HepG2 (cell line): ENCODE data around the gene LNX2. TPM values are rescaled to one million over a fixed set of nuclear protein-coding genes. Genes with fewer than 3 reads are reported as not detected.
A peak's percentile ranks its signal among the peaks of the same experiment; 100 is the strongest.

Source experiments
- ATAC-seq: fragments of 200-7000 bp; cut with Tn5 transposase; 3 replicates; pipeline ENCODE4 v1.9.1; 2020; ENCODE audit warnings: mild to moderate bottlenecking, moderate library complexity
- BruUV-seq: library from RNA; stranded (reverse); fragments of 400-500 nt; replicated peaks from 2 replicates; lab custom pipeline; 2021; lab: Mats Ljungman, UMichigan
- CTCF ChIA-PET: fragments of 300-600 bp; formaldehyde crosslinking; extraction: SDS; loops from one replicate; lab custom pipeline; 2021; ENCODE audit warnings: low total read pairs, inconsistent platforms, low intra/inter-chr PET ratio; lab: Yijun Ruan, JAX
- POLR2A ChIA-PET: fragments of 350-600 bp; sonication (Branson Sonifier 250); formaldehyde crosslinking; loops from one replicate; lab custom pipeline; 2020; ENCODE audit warnings: antibody characterized with exemption, inconsistent platforms; lab: Yijun Ruan, JAX
- DNase-seq: peaks from one replicate; pipeline ENCODE4 v3.0.0-alpha.2; 2015; ENCODE audit warnings: low spot score
- FAIRE-seq: peaks from 3 replicates; lab custom pipeline; 2011; peaks lifted over from hg19 to GRCh38; lab: Jason Lieb, UNC
- H2AFZ ChIP-seq: one replicate; pipeline ENCODE4 v1.6.1; 2011; ENCODE audit warnings: low read length, inconsistent platforms
- H3K27ac ChIP-seq: fragments of 300-600 bp; 3 replicates; pipeline ENCODE4 v1.8.0; 2011; ENCODE audit warnings: mixed run types, mild to moderate bottlenecking, mixed read lengths, low read length, inconsistent platforms; ENCODE audit not compliant: insufficient read depth; ENCODE audit errors: extremely low read length
- H3K27me3 ChIP-seq, 2 experiments: fragments of 200-600 bp in 1 of 2; 2 replicates in 1 of 2; 3 replicates in 1 of 2; pipeline versions ENCODE4 v1.6.0 to v1.8.0; 2011; ENCODE audit warnings: low read length in 2 of 2, mild to moderate bottlenecking in 2 of 2, moderate library complexity in 2 of 2, inconsistent platforms in 1 of 2; ENCODE audit not compliant: insufficient read depth in 2 of 2, control insufficient read depth in 1 of 2
- H3K36me3 ChIP-seq, 2 experiments: fragments of 200-600 bp in 1 of 2; replicated peaks in 1 of 2; 2 replicates in 1 of 2; 3 replicates in 1 of 2; pipeline versions ENCODE4 v1.5.1 to v1.8.0; 2011; ENCODE audit warnings: low read length in 2 of 2, inconsistent platforms in 1 of 2; ENCODE audit not compliant: insufficient read depth in 2 of 2, control insufficient read depth in 1 of 2
- H3K4me1 ChIP-seq: 2 replicates; pipeline ENCODE4 v1.5.1; 2012; ENCODE audit warnings: low read length, inconsistent platforms; ENCODE audit not compliant: insufficient read depth
- H3K4me2 ChIP-seq: 2 replicates; pipeline ENCODE4 v1.6.0; 2011; ENCODE audit warnings: low read depth, low read length, inconsistent platforms
- H3K4me3 ChIP-seq, 3 experiments: fragments of 200-600 bp in 1 of 3; sonication (generic), shearing (Covaris generic) in 1 of 3; replicated peaks in 1 of 3; 2 replicates each; pipeline ENCODE4 v1.5.1; 2011 to 2016; ENCODE audit warnings: low read length in 3 of 3, inconsistent platforms in 2 of 3, low read depth in 2 of 3, mild to moderate bottlenecking in 2 of 3, control low read depth in 1 of 3, mixed read lengths in 1 of 3; ENCODE audit not compliant: insufficient read depth in 1 of 3
- H3K79me2 ChIP-seq: one replicate; pipeline ENCODE4 v1.6.1; 2011; ENCODE audit warnings: low read length, inconsistent platforms; ENCODE audit not compliant: insufficient read depth
- H3K9ac ChIP-seq: 2 replicates; pipeline ENCODE4 v1.6.0; 2011; ENCODE audit warnings: mild to moderate bottlenecking, low read depth, low read length, inconsistent platforms; ENCODE audit not compliant: insufficient read depth
- H3K9me3 ChIP-seq: 2 replicates; pipeline ENCODE4 v1.5.1; 2012; ENCODE audit warnings: mild to moderate bottlenecking, low read length
- H4K20me1 ChIP-seq: 2 replicates; pipeline ENCODE4 v1.6.0; 2011; ENCODE audit warnings: inconsistent platforms, mild to moderate bottlenecking, low read length, moderate library complexity; ENCODE audit not compliant: insufficient read depth
- CEBPG ChIP-seq: IDR thresholded peaks from 2 replicates; pipeline ENCODE4 v1.6.1; 2016
- FOXP1 ChIP-seq, 2 experiments: fragments of 450-650 bp in 1 of 2; IDR thresholded peaks; 2 replicates each; pipeline ENCODE4 v1.6.1; 2017 to 2018; ENCODE audit warnings: antibody characterized with exemption in 1 of 2
- GATAD2A ChIP-seq: IDR thresholded peaks from 2 replicates; pipeline ENCODE4 v1.6.1; 2016
- HDAC2 ChIP-seq: sonication (generic); formaldehyde crosslinking; IDR thresholded peaks from 2 replicates; pipeline ENCODE4 v1.4.0; 2020; ENCODE audit warnings: missing genetic modification reagents
- HNF4A ChIP-seq: sonication (generic); formaldehyde crosslinking; IDR thresholded peaks from 2 replicates; pipeline ENCODE4 v1.4.0; 2020; ENCODE audit warnings: missing genetic modification reagents
- MEIS1 ChIP-seq: sonication (generic); formaldehyde crosslinking; IDR thresholded peaks from 2 replicates; pipeline ENCODE4 v1.9.0; 2021; ENCODE audit warnings: mild to moderate bottlenecking, missing genetic modification reagents, moderate library complexity, borderline replicate concordance
- NCOR1 ChIP-seq: fragments of 200-600 bp; sonication (generic); IDR thresholded peaks from 2 replicates; pipeline ENCODE4 v1.7.0; 2017; ENCODE audit warnings: antibody characterized with exemption, low read length, borderline replicate concordance
- NFRKB ChIP-seq: fragments of 450-650 bp; IDR thresholded peaks from 2 replicates; pipeline ENCODE4 v1.6.1; 2017
- RARA ChIP-seq: IDR thresholded peaks from 2 replicates; pipeline ENCODE4 v1.6.1; 2016; ENCODE audit warnings: missing genetic modification reagents, missing compliant biosample characterization
- RCOR2 ChIP-seq: IDR thresholded peaks from 2 replicates; pipeline ENCODE4 v1.6.1; 2016; ENCODE audit warnings: missing biosample characterization, missing genetic modification reagents
- SIX4 ChIP-seq: sonication (generic); formaldehyde crosslinking; IDR thresholded peaks from 2 replicates; pipeline ENCODE4 v1.4.0; 2020; ENCODE audit warnings: missing genetic modification reagents
- SOX13 ChIP-seq, 3 experiments: fragments of 450-650 bp in 1 of 3; sonication (generic) in 1 of 3; formaldehyde crosslinking in 1 of 3; IDR thresholded peaks in 2 of 3; conservative IDR thresholded peaks in 1 of 3; 2 replicates each; pipeline versions ENCODE4 v1.5.0 to v1.6.1; 2016 to 2020; ENCODE audit warnings: antibody characterized with exemption in 1 of 3, mild to moderate bottlenecking in 1 of 3, missing compliant biosample characterization in 1 of 3, missing genetic modification reagents in 1 of 3, moderate library complexity in 1 of 3
- TFE3 ChIP-seq: IDR thresholded peaks from 2 replicates; pipeline ENCODE4 v1.6.1; 2016
- ZNF143 ChIP-seq: sonication (generic); formaldehyde crosslinking; IDR thresholded peaks from 2 replicates; pipeline ENCODE4 v1.4.0; 2020; ENCODE audit warnings: missing genetic modification reagents
- WGBS: methylation state at CpG from one replicate; pipeline ENCODE4 v1.1.6; 2017; ENCODE audit warnings: low lambda C conversion rate; 5-methylcytosine and 5-hydroxymethylcytosine counted together
- in situ Hi-C: cut with HindIII; loops from 2 replicates; pipeline ENCODE4 v1.10.0; 2017; ENCODE audit warnings: low pct_unique_long_range_greater_than_20kb; ENCODE audit not compliant: extremely low pct_ligation_motif_present
- intact Hi-C: fragments of 100-400 bp; cut with micrococcal nuclease; formaldehyde crosslinking; loops from one replicate; pipeline ENCODE4 v1.10.0; 2022; ENCODE audit not compliant: unreplicated experiment
- polyA plus RNA-seq, 8 experiments: library from polyadenylated mRNA; depleted of rRNA in 3 of 8; stranded (reverse) in 7 of 8; unstranded in 1 of 8; fragments of >200 nt; fragmentation: Illumina TruSeq in 4 of 8; extraction: Trizol in 4 of 8; gene quantifications; 2 replicates each; pipeline versions ENCODE4 v1.2.1 to v1.2.3, GENCODE V29; 2011 to 2016; ENCODE audit warnings: low read depth in 4 of 8, missing spikeins in 1 of 8, mixed read lengths in 1 of 8; ENCODE audit not compliant: insufficient read depth in 1 of 8
- total RNA-seq, 5 experiments: library from RNA; depleted of rRNA; stranded (reverse); fragments of >200 nt; fragmentation: Illumina TruSeq; extraction: Trizol; gene quantifications; 2 replicates each; pipeline ENCODE4 v1.2.3, GENCODE V29; 2016; ENCODE audit warnings: low read depth in 1 of 5
- TF ChIP-seq, protein P1 (sequence below): IDR thresholded peaks from 2 replicates; pipeline ENCODE4 v1.4.0; 2020; ENCODE audit warnings: mild to moderate bottlenecking, missing genetic modification reagents
- TF ChIP-seq, protein P2 (sequence below), 2 experiments: sonication (generic) in 1 of 2; formaldehyde crosslinking in 1 of 2; IDR thresholded peaks; 2 replicates each; pipeline versions ENCODE4 v1.5.1 to v1.6.1; 2011 to 2020; ENCODE audit warnings: borderline replicate concordance in 1 of 2, low read depth in 1 of 2, low read length in 1 of 2, mild to moderate bottlenecking in 1 of 2, missing genetic modification reagents in 1 of 2, moderate library complexity in 1 of 2

Gene LNX2
- total and polyA plus RNA-seq, 2 of the 13 experiments (the other 11 are each of a cell fraction or from before 2014, with no cell fraction given) = 9.2 to 9.7 TPM

GRCh38 chr13:27654816-27655215, 34.5 kb upstream of the LNX2 start:
- H3K9me3 ChIP-seq = peaks cover 7% of the 10 kb centered on the region
- ATAC-seq (peak; percentile 72), FAIRE-seq (no peak), DNase-seq (peak; percentile 53)
- intact Hi-C loops = no loop called here
- H3K79me2 ChIP-seq = no peaks in the 10 kb centered on the region
- no peak overlapping the region for H3K4me2 ChIP-seq
- no peaks in the 10 kb centered on the region for H3K27me3 ChIP-seq
- in situ Hi-C loops = no loop called here
- POLR2A ChIA-PET = no interaction called here
- WGBS = 38% methylated on average over 1 of the region's 1 CpG
- peaks cover 22% of the 10 kb centered on the region for H3K4me1 ChIP-seq
- no peak overlapping the region for H3K27ac ChIP-seq
- no peak overlapping the region for H3K9ac ChIP-seq
- peaks cover 5 to 12% of the 10 kb centered on the region in 2 experiments for H3K36me3 ChIP-seq
- H3K4me3 ChIP-seq = no peak overlapping the region
- H4K20me1 ChIP-seq = no peaks in the 10 kb centered on the region
- no peak overlapping the region for H2AFZ ChIP-seq
- no TSS peak for BruUV-seq
- CTCF ChIA-PET = no interaction called here
- TF ChIP-seq HDAC2 (CRISPR knock-in tag) (0 out of 2 replicates have a peak, but pooled peaks have one; percentile 18), MEIS1 (CRISPR knock-in tag) (no peak), HNF4A (CRISPR knock-in tag) (0 out of 2 replicates have a peak, but pooled peaks have one; percentile 4), FOXP1 (IDR thresholded peaks at IDR 0.05) (no peak), FOXP1 (CRISPR knock-in tag; IDR thresholded peaks at IDR 0.05) (peak; percentile 26; the same call in 1 of the 2 replicates), SOX13 (IDR thresholded peaks at IDR 0.05) (no peak), SOX13 (CRISPR knock-in tag; conservative IDR thresholded peaks at IDR 0.05 in 1 of 2, IDR thresholded peaks at IDR 0.05 in 1 of 2) (peak in 1 of 2 experiments; percentile 59; a peak in 1 of 4 replicates), NFRKB (no peak), TFE3 (CRISPR knock-in tag) (0 out of 2 replicates have a peak, but pooled peaks have one; percentile 26), RARA (CRISPR knock-in tag) (0 out of 2 replicates have a peak, but pooled peaks have one; percentile 14), CEBPG (CRISPR knock-in tag) (peak; percentile 38), ZNF143 (CRISPR knock-in tag) (no peak), NCOR1 (peak; percentile 37; the same call in 1 of the 2 replicates), RCOR2 (CRISPR knock-in tag) (0 out of 2 replicates have a peak, but pooled peaks have one; percentile 25), SIX4 (CRISPR knock-in tag) (no peak), GATAD2A (peak; percentile 27; the same call in 1 of the 2 replicates)
- TF ChIP-seq, protein P1, sequence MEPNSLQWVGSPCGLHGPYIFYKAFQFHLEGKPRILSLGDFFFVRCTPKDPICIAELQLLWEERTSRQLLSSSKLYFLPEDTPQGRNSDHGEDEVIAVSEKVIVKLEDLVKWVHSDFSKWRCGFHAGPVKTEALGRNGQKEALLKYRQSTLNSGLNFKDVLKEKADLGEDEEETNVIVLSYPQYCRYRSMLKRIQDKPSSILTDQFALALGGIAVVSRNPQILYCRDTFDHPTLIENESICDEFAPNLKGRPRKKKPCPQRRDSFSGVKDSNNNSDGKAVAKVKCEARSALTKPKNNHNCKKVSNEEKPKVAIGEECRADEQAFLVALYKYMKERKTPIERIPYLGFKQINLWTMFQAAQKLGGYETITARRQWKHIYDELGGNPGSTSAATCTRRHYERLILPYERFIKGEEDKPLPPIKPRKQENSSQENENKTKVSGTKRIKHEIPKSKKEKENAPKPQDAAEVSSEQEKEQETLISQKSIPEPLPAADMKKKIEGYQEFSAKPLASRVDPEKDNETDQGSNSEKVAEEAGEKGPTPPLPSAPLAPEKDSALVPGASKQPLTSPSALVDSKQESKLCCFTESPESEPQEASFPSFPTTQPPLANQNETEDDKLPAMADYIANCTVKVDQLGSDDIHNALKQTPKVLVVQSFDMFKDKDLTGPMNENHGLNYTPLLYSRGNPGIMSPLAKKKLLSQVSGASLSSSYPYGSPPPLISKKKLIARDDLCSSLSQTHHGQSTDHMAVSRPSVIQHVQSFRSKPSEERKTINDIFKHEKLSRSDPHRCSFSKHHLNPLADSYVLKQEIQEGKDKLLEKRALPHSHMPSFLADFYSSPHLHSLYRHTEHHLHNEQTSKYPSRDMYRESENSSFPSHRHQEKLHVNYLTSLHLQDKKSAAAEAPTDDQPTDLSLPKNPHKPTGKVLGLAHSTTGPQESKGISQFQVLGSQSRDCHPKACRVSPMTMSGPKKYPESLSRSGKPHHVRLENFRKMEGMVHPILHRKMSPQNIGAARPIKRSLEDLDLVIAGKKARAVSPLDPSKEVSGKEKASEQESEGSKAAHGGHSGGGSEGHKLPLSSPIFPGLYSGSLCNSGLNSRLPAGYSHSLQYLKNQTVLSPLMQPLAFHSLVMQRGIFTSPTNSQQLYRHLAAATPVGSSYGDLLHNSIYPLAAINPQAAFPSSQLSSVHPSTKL = peak; percentile 44
- TF ChIP-seq, protein P2, sequence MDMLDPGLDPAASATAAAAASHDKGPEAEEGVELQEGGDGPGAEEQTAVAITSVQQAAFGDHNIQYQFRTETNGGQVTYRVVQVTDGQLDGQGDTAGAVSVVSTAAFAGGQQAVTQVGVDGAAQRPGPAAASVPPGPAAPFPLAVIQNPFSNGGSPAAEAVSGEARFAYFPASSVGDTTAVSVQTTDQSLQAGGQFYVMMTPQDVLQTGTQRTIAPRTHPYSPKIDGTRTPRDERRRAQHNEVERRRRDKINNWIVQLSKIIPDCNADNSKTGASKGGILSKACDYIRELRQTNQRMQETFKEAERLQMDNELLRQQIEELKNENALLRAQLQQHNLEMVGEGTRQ (IDR thresholded peaks at IDR 0.05; ENCODE audit: low read depth, low read length) = peak; percentile 26; the same call in 1 of the 2 replicates
- TF ChIP-seq, protein P2 (CRISPR knock-in tag; IDR thresholded peaks at IDR 0.05; ENCODE audit: borderline replicate concordance) = no peak
